GM19324 (cell line): Measurements from ENCODE around the gene RAB1A.
"Not testable (repeated sequence)": the region's sequence is repeated elsewhere in the genome, so short reads cannot be mapped to it uniquely, and the experiment has no call there.

ENCODE experiments used
- ATAC-seq: cut with Tn5 transposase; IDR thresholded peaks from one replicate; pipeline ENCODE4 v1.9.1; 2021; ENCODE audit warnings: mild to moderate bottlenecking, moderate library complexity; ENCODE audit not compliant: unreplicated experiment, low FRiP score

RAB1A gene

GRCh38 chr2:65137197-65137775, 7.4 kb upstream of the RAB1A start:
- no peak for ATAC-seq

GRCh38 chr2:65136253-65136652, 6.3 kb upstream of the RAB1A start:
- ATAC-seq, result no peak

DNA sequence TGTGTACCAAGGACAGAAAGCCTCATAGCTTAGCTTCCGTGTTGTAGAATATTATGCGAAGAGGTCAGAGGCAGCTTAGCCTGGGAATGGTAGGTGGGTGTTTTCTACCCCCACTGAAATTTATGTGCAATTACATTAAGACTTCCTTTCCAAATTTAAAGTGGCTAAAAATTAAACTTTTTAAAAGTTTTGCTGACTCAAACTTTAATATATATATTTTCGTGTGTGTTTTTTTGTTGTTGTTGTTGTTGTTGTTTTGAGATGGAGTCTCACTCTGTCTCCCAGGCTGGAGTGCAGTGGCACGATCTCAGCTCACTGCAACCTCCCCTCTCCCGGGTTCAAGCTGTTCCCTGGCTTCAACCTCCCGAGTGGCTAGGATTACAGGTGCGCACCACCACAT, 4.3 kb upstream of the RAB1A start:
- no peak for ATAC-seq

- ATAC-seq, result no peak
Observed at GRCh38 chr2:65133626-65134025, 3.7 kb upstream of the RAB1A start.

- ATAC-seq, result not testable (repeated sequence)
Observed at GRCh38 chr2:65132930-65133329, 3.0 kb upstream of the RAB1A start.

DNA sequence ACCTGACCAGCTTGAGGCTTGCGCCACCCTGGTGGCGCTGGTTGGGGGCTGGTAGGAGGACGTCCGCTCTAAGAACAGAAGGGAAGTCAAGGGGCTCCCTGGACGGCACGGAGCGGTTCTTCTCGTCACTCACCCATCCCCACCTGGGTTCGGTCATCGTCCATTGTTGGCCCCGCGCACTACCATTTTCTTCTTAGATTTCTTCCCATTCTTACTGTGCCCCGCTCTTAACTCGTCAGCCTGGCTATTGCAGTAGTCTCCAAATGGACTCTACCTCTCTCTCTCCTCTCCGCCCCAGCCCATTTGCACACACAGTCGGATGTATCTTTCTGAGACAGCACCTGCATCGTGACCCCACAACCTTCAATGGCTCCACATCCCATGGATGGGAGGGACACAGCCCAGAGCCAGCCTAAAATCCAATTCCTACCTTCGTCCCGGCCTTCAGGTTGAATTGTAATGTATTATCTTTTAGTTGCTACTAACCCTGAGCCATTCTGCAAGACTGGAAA, 814 bp upstream of the RAB1A start:
- peak; percentile 24 for ATAC-seq

DNA sequence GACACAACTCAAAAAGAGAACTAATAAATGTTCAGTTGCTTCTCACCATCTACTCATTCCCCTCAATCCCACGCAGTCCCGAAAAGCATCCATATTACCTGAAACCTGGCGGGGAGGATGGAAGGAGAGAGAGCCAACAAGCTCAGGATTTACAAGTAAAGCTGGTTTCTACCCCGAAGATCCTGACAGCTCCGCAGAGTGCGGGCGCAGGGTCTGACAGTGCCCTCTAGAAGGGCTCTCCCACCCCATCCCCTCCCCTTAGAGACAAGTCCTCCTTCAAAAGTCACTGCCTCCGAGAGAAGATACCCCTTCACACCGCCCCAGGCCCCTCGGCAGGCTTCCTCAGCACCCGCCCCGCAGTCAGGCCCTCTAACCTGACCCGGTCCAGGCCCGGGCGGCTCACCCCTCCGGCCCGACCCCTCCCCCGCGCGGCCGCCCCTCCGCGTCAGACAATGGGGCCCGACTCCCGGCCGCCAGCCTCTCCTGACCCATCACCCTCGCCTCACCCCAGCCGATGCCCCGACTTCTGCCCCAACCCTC, 550 bp downstream of the RAB1A start:
- no peak for ATAC-seq

DNA sequence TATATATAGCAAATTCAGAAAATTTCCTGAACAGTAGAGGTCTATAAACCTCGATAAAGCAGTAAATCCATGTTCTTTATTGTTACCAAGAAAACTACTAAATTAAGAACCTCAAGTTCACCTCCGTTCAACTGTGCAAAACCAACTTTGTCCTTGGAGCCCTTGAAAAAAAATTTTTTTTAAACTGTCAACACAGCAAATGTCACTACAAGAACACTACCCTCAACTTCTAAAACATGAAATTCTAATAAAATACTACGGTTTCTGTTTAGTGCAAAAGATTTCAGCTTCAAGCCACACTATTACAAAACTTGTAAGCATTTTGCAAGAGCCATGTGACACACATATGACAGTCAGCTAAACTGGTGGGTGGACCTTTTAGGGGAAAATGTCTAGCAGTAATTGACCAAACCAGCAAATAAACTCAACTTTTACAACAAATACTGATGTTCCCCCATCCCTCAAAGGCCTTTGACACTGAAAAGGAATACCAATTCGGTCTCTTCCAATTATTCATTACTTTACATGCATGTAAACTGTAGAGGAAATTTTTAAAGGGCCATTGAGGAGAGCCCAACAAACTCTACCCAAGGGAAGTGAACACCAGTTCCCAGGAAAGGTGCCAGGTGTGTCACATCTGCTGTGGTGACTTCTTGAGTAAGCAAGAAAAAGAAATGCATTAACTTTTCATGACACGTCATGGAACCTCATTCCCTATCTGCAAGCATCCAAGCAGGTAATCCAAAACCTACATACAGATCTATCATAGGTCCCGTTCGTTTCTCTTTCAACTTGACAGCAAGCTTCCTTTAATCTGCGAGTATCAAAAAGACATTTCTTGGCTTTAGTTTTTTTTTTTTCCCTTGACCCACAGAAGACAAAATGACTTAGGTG, 1.4 kb downstream of the RAB1A start:
- no peak for ATAC-seq

- ATAC-seq, result not testable (repeated sequence)
Observed at GRCh38 chr2:65125457-65125856, 4.4 kb downstream of the RAB1A start.

DNA sequence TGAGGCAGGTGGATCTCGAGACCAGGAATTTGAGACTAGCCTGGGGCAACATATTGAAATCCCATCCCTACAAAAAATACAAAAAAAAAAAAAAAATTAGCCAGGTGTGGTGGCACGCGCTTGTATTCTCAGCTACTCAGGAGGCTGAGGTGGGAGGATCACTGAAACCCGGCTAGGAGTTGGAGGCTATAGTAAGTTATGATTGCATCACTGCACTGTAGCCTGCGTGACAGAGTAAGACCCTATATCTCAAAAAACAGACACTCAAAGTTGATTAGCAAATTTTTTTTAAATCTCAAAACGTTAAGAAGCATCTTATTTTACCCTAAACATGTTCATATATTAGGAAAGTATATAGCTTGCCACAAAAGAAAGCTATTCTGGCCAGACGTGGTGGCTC, 7.6 kb downstream of the RAB1A start:
- no peak for ATAC-seq

DNA sequence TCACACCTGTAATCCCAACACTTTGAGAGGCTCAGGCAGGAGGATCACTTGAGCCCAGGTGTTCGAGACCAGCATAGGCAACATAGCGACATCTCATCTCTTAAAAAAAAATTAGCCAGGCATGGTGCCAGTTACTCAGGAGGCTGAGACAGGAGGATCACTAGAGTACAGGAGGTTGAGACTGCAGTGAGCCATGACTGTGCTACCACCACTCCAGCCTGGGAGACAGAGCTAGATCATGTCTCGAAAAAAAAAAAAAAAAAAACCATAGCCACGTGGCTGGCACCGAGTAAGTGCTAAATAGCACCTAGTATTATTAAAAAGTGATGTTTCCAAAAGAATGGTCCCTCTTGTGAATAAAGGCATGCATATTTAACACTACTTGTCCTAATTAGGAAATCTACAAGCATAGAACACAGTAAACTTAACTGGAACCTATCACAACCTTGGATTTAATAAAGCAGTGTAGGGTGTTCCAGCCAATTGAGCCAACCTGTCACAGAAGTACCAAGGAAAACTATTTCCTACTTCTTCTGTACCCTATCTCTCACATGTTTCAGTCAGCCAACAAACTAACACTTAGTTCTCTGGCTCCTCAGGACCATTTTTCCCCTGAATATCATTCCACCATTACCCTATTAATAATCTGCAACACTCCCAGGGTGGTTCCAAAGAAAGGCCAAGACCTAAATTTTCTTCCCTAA, 8.8 kb downstream of the RAB1A start:
- no peak for ATAC-seq

DNA sequence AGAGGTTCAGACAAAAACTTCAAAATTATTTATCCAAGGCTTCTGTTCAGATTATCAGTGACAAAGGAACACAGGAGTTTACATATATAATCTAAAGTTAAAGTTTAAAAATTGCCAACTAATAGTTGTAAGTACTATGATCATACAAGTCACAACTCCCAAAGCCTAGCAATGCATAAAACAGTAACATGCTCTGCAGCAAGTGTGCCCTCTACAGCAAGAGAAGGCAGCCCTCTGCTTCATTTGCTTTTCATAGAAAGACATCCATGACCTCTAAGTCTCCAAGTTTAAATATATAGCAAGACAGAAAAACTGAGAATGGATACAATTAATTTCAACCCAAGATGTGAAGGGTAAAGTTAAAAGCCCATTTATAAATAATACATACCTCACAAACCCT, 13.3 kb downstream of the RAB1A start:
- ATAC-seq, result no peak

DNA sequence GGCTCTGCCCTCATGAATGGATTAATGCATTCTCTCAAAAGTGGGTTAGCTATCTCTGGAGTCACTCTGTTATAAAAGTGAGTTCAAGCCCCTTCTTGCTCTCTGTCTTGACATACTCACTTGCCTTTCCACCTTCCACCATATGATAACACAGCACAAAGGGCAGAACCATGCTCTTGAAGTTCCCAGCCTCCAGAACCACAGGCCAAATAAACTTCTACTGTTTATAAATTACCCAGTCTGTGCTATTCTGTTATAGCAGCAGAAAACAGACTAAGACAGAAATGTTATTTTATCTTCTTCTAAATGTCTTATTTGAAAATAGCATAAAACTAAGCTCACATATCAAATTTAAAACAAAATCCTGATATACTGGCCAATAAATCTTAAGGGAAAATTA, 15.0 kb downstream of the RAB1A start:
- ATAC-seq, result no peak

DNA sequence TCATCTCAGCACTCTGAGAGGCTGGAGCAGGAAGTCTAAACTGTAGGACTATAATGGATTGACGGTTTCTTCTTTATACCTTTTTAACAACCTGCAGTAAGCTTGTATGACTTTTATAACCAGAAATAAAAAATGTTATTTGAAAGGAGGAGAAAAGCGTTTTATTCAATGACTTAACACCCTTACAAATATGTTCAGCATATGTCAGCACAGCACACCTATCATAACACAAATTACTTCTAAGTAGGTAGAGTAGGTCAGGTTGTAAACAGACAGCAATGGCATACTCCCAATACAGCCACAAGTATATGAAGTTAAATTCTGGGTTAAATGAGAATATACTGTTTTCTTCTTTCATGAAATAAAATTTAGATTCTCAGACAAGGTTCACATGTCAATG, 16.1 kb downstream of the RAB1A start:
- no peak for ATAC-seq

GRCh38 chr2:65113229-65113628, 16.7 kb downstream of the RAB1A start:
- ATAC-seq, result no peak

- no peak for ATAC-seq
Observed at GRCh38 chr2:65112633-65113032, 17.3 kb downstream of the RAB1A start.

- no peak for ATAC-seq
Observed at GRCh38 chr2:65108780-65109179, 21.1 kb downstream of the RAB1A start.

- no peak for ATAC-seq
Observed at GRCh38 chr2:65107530-65107929, 22.4 kb downstream of the RAB1A start.

GRCh38 chr2:65103013-65103715, 26.7 kb downstream of the RAB1A start:
- no peak for ATAC-seq

DNA sequence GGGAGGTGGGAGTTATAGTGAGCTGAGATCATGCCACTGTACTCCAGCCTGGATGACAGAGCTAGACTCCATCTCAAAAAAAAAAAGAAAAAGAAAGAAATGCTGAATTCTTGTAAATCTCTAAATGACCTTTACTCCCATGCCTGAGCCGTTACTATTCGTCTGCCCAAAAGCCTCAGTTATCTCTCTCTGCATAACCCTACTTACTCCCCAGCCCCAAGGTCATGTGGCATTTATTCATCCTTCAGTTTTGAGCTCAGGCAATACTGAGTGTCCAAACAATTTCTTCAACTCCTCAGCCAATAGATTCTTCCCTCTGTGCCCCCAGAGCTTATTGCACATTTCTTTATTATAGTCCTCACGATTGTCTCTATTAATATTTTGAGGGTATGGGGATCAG, 28.8 kb downstream of the RAB1A start:
- no peak for ATAC-seq
